Measurements from ENCODE around the gene HOMER1. TPM values are rescaled to one million over a fixed set of nuclear protein-coding genes. Genes with fewer than 3 reads are reported as not detected.

The HOMER1 gene, protein sequence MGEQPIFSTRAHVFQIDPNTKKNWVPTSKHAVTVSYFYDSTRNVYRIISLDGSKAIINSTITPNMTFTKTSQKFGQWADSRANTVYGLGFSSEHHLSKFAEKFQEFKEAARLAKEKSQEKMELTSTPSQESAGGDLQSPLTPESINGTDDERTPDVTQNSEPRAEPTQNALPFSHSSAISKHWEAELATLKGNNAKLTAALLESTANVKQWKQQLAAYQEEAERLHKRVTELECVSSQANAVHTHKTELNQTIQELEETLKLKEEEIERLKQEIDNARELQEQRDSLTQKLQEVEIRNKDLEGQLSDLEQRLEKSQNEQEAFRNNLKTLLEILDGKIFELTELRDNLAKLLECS
- total RNA-seq (2014; rRNA removed; shearing (Covaris generic)) = 12.8 and 15.5 TPM in 2 replicates

DNA sequence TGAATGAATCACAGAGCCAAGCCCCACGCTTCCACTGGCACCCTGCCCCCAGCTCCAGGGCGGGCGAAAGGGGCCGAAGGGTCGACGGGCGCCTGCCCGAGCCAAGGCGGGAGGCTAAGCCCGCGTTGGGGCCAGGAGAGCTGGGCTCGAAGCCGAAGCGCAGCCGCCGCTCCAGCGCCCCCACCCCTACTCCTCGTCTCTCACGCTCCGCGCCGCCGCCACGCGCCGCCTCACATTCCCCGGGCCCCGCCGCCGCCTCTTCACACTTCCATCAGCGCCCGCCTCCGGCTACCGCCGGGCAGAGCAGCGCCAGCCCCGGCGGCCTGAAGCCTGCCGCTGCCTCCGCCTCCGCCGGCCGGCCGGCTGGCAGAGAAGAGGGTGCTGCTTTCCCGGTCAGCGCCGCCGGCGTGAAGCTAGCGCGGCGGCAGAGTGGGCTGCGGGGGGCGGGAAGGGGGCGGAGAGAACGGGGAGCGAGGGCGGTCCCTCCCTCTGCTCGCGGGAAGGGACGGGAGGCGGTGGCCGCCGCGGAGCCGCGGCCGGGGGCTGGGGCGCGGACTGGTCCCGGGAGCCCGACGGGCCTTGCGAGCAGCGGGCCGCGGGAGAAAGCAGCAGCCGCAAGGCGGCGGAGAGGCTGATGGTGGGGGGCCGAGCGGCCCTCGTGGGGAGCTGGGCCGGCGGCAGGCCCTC is at the start of gene HOMER1:
Gene HOMER1 (minus strand): TSS at position 431 of the 687 bp plus-strand sequence. CDS start 1,360 bp downstream, outside the sequence.
- DNase-seq (ENCODE audit: low spot score) = peak; percentile 63

DNA sequence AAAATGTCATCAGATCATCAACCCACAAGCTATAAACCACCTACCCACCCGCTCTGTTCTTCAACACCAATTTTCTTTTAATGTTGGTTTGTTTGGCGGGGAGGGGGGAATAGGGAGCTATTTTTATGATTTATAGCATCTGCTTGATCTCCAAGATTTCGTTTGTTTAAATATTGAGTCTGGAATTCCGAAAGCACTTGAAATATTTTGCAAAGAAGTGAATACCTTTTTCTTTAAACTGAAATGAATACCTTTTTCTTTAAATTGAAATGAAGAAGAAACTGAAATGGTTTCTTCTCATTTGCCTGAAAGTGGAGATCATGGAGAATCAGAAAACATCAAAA is 49.3 kb upstream of the HOMER1 start:
- no peak for DNase-seq (ENCODE audit: low spot score)

DNA sequence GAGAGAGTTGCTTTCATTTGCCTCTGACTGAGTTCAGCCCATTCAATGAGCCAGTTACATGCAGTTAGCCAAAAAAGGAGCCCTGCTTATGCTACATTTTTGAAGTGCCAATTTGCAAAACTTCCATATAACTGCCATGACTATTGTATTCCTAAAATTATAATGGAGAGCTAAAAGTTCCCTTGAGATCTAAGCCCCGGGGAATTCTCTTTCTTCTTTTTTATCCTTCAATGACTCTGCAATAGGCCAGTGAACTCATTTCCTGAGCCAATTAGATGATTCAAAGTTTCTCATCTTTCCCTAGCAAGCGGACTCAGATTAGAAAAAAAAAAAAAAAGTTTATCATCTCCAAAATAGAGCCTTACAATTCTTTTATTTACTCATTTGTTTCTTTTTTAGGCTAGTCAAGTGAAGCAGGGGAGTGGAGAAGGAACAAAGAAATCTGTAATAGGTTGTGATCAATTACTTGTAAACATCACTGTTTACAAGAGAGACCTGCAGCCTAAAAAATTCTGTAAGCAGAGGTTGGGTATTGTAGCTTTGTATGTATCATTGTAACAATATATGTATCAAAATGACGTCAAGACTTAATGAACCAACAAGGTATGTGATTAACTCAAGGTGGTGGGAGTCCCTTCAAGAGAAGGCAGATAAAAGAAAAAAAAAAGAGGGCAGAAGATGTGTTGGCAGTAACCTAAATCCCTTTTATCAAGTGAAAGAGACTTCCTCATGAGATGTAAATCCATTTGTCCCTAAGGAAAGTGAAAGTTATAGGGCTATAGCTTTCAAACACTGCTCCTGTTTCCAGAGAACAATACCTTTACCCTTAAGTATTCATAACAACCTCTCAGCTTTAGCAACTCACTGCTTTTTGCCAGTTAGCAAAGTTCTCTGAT is 48.7 kb upstream of the HOMER1 start:
- no peak for DNase-seq (ENCODE audit: low spot score)

DNA sequence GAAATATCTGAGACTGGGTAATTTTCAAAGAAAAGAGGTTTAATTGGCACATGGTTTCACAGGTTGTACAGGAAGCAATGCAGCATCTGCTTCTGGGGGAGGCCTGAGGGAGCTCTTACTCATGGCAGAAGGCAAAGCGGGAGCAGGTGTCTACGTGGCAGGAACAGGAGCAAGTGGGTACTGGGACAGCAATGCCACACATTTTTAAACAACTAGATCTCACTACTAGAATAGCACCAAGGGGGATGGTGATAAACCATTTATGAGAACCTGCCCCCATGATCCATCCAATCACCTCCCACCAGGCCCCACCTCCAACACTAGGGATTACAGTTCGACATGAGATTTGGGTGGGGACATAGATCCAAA is 47.6 kb upstream of the HOMER1 start:
- no peak for DNase-seq (ENCODE audit: low spot score)

DNA sequence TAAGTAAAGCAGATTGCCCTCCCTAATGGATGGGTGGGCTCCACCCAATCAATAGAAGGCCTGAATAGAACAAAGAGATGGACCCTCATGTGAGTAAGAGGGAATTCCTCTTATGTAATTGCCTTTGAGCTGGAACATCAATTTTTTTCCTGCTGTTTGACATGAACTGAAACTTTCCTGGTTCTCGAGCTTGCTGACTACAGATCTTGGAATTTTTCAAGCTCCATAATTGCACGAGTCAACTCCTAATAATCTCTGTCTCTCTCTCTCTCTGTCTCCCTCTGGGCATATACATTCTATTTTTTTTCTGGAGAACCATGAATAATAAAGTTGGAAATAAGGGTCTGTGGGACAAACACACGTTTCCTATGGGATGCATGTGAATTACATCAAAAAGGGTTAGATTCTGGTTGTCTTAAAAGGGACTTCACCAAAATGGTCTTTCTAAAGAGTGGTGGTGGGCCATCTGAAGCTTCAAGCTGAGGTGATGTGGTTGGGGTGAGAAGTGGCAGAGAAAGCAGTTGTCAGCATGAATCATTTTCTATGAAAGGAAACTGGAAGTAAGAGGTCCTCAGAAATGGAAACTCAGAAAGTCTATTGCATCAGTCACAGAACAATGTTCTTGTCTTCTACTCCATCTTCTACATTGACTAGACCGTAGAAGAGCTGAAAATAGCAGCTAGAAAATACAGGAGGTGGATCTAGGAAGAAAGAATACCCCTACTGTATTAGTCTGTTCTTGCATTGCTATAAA is 47.0 kb upstream of the HOMER1 start:
- DNase-seq (ENCODE audit: low spot score) = no peak

DNA sequence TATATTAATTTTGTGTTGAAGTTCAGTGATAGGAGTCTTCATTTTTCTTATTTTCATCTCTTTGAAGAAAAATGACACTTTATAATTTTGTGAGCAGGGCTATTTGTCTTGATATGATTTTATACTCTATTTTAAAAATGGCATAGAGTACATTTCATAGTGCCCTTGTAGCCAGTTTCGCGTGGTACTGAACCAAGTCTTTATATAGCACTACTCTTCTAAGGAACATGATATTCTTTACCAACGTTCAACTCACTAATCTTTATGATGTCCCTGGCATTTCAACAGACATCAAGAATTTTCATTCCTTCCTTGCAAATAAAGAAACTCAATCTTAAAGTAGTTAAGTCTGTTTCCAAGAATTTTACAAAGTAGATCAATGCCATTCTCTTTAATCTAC is 41.5 kb upstream of the HOMER1 start:
- DNase-seq (ENCODE audit: low spot score) = no peak

DNA sequence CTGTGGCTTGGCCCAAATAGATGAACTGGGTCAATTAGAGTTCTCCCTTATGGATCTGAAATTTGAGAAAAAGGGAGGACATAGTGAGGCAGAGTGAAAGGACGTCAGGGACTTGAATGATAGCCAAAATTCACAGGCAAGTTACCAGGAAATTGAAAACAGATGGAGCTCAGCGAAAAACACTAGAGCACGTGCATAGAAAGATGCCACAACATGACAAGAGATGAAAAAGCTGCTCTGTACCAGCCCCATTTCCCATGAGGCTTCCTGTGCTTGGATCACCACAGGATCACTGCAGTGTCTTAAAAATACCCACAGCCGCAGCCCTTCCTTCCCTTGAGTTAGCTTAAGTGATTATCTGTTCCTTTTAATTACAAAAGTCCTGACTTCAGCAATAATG is 39.0 kb upstream of the HOMER1 start:
- DNase-seq (ENCODE audit: low spot score) = no peak

DNA sequence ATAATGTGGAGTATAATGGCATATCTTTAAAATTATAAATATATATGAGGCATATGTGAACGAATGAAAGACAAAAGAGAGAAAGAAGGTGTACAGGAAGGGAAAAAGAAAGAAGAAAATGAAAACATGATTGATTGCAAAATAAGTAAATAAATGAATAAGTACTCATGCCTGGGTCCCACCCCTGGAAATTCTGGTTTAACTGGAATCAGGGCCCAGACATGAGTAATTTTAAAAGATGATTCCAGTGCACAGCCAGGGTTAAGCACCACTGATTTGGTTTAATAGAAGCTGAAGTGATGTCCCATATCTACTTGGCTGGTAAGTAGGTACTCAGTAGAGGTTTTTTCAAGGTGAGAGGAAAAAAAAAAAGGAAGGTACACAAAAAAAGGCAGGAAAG is 34.0 kb upstream of the HOMER1 start:
- no peak for DNase-seq (ENCODE audit: low spot score)

DNA sequence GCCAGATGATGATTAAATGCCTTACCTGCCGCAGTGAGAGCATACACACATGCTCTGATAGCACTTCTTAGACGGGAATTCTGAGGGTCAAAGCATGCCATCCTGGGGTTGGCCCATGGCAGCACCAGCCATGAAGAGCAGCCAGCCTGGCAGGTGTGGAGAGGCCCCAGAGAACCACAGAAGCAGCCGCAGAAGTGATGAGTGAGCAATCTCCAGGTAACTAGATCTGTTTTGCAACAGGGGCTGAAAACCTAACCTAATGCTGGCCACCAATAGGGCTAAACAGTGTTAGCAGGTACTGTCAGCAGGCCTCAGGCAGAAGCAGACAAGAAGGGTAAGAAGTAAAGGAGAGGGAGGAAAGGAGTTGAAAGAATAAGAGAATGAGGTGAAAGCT is 33.5 kb upstream of the HOMER1 start:
- DNase-seq (ENCODE audit: low spot score) = no peak

DNA sequence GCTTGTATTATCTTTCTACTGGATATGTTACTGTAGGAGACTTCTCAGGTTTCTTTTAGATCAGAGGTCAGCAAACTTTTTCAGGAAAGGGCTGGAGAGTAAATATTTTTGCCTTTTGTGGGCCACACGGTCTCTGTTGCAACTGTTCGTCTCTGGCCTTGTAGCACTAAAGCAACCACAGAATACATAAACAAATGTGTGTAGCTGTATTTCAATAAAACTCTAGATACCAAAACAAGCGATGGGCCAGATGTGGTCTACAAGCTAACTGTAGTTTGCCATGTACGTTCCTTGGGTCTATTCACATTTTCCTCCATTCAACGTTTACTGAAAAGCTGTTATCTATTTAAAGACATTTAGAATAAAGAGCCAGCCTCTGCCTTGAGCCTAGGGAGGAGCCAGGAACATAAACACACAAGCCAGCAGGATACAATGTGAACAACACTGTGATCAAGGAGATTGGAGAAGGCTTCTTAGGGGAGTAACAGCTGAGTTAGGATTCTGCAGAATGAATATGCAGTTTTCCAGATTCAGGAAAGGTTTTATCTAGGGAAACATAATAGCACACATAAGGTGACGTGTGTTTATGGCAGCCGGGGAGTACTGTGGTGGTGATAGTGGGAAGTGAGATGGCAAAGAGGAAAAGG is 33.0 kb upstream of the HOMER1 start:
- peak; percentile 91 for DNase-seq (ENCODE audit: low spot score)

DNA sequence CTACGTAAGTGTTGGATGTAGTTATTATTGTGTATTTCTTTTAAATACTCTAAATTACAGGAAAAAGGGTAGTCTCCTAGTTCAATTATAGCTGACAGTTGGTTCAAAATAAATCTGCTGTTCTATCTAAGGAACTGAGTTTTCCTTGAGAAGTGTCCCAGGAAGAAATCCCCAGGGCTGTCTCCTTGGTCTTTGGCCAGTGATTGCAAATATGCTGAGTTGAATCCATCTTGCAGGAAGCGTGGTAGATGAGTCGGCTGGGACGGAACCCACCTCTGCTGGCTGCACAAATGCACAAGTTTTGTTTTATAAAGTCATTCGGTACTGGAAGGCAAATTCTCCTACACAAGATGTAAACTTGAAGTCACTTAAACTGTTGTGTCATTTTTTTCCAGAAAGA is 30.2 kb upstream of the HOMER1 start:
- no peak for DNase-seq (ENCODE audit: low spot score)

DNA sequence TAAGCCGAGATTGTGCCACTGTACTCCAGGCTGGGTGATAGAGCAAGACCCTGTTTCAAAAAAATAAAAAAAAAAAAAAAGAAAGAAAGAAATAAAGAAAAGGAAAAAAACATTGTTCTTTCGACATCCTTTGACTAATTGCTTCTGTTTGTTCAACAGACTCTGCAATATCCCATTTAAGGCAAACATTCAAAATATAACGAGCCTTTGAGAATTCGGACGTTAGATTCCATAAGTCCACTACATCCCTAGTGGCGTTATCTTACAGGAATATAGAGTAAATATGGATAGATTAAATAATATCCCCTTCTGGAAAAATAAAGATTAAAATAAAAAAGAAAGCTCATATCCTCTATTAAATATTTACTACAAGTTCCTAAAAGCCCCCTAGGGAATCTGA is 27.0 kb upstream of the HOMER1 start:
- DNase-seq (ENCODE audit: low spot score) = no peak

DNA sequence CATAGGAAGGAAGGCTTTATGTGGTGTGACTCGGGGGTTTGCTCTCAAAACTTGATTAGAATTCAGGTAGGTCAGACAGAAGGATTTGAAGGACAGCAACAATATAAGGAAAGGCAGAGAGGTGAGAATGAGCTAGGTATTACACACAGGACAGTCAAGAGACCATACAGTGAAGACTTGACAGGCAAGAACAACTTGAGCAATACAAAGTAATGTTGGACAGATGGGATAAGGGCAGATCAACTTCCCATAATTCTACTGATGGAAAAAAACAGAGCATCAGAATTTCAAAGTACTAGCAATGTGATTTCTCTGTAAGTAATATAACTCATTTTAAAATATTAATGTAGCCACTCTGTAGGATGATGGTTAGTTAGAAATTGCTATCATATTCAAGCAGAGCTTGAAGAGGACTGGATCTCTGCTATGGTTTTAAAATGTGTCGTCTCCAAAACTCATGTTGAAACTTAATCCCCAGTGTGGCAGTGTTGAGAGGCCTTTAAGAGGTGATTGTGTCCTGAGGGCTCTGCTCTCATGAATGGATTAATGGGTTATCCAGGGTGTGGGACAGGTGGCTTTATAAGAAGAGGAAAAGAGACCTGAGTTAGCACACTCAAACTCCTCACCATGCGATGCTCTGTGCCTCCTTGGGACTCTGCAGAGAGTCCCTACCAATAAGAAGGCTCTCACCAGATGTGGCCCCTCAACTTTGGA is 22.4 kb upstream of the HOMER1 start:
- no peak for DNase-seq (ENCODE audit: low spot score)

DNA sequence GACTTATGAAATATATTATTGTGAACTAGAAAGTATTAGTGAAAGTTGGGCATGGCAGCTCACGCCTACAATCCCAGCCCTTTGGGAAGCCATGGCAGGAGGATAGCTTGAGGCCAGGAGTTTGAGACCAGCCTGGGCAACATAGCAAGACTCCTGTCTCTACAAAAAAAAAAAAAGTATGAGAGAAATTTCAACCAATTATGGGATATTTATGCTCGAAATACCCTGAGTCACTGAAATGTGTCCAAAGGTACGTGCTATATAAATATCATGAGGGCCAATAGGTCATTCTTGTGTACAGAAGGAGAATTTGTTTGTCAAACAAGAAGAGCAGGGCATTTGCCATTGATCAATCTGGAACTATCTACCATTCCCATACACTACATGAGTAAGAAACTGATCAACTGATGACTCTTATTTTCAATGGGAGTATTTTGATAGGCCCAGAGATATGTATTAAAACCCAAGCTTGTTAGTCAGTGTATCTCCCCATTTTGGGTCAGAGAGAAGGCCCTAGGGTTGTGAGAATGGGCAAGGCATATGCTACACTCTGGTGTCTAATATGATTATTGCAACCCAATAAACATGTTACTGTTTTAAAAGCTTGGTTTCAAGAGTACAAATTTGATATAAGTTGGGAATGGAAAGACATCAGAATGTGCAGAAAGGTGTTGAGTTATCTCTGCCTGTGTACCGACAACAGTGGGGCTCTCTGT is 21.7 kb upstream of the HOMER1 start:
- no peak for DNase-seq (ENCODE audit: low spot score)

DNA sequence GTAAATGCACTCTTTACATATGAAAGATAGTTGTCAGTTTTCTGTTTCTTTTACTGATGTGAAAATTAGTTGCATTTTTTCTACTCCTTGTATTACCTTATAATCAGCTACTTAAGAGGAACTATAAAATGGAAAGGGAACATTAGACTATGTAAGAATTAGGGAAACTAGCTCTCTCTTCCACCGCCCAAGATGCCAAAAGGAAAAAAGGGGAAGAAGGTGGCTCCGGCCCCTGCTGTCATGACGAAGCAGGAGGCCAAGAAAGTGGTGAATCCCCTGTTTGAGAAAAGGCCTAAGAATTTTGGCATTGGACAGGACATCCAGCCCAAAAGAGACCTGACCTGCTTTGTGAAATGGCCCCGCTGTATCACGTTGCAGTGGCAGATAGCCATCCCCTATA is 15.2 kb upstream of the HOMER1 start:
- DNase-seq (ENCODE audit: low spot score) = no peak

DNA sequence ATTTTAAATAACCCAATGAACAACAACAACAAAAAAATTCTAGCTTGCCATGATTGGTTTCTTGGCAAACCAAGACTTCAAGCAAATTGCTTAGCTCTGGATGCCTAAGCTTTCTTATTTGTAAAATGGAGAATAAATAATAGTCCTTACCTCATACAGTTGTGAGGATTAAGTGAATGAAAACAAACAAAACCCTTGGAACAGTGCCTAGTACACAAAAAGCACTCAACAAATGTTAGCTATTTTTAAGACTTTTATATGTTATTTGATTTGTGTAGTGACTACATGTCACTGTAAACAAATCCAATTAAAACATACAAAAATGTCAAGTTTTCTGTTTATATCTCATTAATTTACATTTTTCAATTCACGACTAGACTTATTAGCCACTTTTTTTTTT is 13.5 kb upstream of the HOMER1 start:
- no peak for DNase-seq (ENCODE audit: low spot score)

DNA sequence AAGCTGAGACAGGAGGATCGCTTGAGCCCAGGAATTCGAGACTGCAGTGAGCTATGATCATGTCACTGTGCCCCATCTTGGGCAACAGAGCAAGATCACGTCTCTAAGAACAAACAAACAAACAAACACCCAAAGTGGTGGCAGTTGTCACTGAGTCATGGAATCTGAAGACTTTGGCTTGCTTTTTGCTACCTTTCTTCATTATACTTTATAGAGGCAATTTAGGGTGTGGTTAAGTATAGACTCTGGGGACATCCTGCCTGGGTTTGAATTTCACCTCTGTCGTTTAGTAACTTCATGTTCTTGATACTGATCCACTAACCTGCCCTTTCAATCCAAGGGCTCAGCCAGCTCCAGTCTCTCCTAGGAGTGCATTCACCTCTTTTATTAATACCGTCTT is 13.0 kb upstream of the HOMER1 start:
- no peak for DNase-seq (ENCODE audit: low spot score)

DNA sequence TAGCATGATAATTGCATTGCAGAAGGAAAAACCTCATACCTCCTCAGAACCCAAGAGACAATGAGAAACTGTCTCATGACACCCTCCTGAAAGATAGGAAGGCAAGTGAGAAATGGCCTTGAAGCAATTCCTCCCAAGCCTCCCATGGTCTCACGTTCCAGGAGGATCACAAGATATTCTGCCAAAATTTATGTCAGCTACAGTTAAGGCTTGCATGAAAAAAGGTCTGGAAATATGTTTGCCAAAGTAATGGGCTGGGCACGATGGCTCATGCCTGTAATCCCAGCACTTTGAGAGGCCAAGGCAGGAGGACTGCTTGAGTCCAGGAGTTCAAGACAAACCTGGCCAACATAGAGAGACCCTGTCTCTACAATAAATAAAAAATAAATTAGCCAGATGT is 12.6 kb upstream of the HOMER1 start:
- DNase-seq (ENCODE audit: low spot score) = no peak

DNA sequence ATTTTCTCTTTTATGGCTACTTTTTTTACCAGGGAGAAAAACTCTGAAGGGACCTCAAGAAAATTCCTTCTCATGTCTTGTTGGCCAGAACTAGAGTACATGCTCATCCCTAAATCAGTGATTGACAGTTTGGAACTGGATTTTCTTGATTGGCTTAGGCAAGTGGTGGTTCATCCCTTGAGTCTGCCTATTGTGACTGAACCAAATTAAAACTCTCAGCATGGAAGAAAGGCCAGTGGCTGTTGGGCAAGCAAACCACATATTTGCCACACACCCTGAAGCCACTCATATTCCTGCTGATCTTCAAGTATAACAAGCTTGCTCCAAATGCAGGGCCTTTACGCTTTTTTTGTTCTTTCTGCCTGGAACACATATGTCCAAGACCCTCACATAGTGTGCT is 7.2 kb upstream of the HOMER1 start:
- DNase-seq (ENCODE audit: low spot score) = no peak

DNA sequence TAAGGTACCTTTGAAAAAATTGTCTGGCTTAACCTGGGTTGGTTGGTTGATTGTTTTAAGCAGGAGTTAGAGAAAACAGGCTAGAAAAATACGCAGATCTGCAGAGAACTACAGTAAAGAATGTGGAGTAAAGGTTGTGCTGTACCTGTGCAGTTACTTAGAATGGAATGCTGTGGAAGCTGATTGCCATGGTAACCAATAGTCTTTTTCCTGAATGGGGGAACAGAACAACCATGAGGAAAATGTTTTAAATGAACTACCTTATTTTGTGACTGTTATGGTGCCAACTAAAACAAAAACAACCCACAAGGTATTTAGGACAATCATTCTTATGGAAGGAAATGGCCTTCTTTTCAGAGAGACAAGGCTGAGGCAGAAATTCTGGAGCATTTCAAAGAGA is 4.8 kb upstream of the HOMER1 start:
- no peak for DNase-seq (ENCODE audit: low spot score)

Data from H4 (cell line).